KMS-11 (cell line): ENCODE results near the gene TMEM174.

Experiments used
- H2AFZ ChIP-seq: fragments of 200-600 bp; sonication (generic); 2 replicates; pipeline ENCODE4 v1.6.1; 2016; ENCODE audit warnings: antibody characterized with exemption, mixed run types, low read depth
- H3K27ac ChIP-seq: fragments of 200-600 bp; sonication (generic); 2 replicates; pipeline ENCODE4 v1.6.1; 2016; ENCODE audit warnings: mild to moderate bottlenecking, mixed run types
- H3K27me3 ChIP-seq: fragments of 200-600 bp; sonication (generic); 2 replicates; pipeline ENCODE4 v1.6.1; 2017; ENCODE audit warnings: mild to moderate bottlenecking, low read depth, mixed run types, moderate library complexity; ENCODE audit not compliant: insufficient read depth
- H3K36me3 ChIP-seq: fragments of 200-600 bp; sonication (generic); 2 replicates; pipeline ENCODE4 v1.6.1; 2017; ENCODE audit warnings: mild to moderate bottlenecking, mixed run types; ENCODE audit not compliant: insufficient read depth
- H3K4me1 ChIP-seq: fragments of 200-600 bp; sonication (generic); 2 replicates; pipeline ENCODE4 v1.6.1; 2016; ENCODE audit warnings: mild to moderate bottlenecking, low read depth, mixed run types; ENCODE audit not compliant: poor library complexity, severe bottlenecking
- H3K4me2 ChIP-seq: fragments of 200-600 bp; sonication (generic); 2 replicates; pipeline ENCODE4 v1.7.0; 2016; ENCODE audit warnings: mild to moderate bottlenecking, mixed run types
- H3K4me3 ChIP-seq: fragments of 200-600 bp; sonication (generic); IDR thresholded peaks from 2 replicates; pipeline ENCODE4 v1.6.1; 2017; ENCODE audit warnings: low read depth, low read length, mixed read lengths; ENCODE audit not compliant: insufficient read depth
- H3K79me2 ChIP-seq: fragments of 200-600 bp; sonication (generic); 2 replicates; pipeline ENCODE4 v1.6.1; 2016; ENCODE audit warnings: low read depth, mixed run types; ENCODE audit not compliant: insufficient read depth
- H3K9ac ChIP-seq: fragments of 200-600 bp; sonication (generic); 2 replicates; pipeline ENCODE4 v1.6.1; 2016; ENCODE audit warnings: mild to moderate bottlenecking, mixed run types
- H4K20me1 ChIP-seq: fragments of 200-600 bp; sonication (generic); 2 replicates; pipeline ENCODE4 v1.6.1; 2016; ENCODE audit warnings: mild to moderate bottlenecking, mixed run types; ENCODE audit not compliant: insufficient read depth
- CTCF ChIP-seq: fragments of 200-600 bp; sonication (generic); conservative IDR thresholded peaks from 2 replicates; pipeline ENCODE4 v1.6.1; 2017; ENCODE audit warnings: low read depth, mild to moderate bottlenecking, antibody characterized with exemption, low read length, moderate library complexity, mixed read lengths

TMEM174 gene

DNA sequence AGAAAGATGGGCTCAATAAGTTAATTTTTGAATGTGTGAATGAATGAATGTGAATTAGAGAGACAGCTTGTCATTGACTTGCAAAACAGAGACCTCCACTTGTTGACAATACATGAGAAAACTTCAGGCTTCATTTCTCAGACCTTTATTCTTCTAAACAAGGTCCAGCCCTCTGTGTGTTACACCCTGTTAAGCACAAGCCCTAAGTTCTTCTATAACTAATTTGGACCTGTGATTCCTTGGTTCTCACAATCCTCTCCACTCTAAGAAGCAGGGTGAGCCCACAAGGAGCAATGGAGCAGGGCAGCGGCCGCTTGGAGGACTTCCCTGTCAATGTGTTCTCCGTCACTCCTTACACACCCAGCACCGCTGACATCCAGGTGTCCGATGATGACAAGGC, at the start of gene TMEM174:
TSS of gene TMEM174 (plus strand) at position 243 of the 400 bp plus-strand sequence. CDS start at position 294, 51 bp downstream.
- H3K4me3 ChIP-seq, result no peak within 1 kb of the TSS
- no peaks in the 10 kb centered on the region for H3K4me1 ChIP-seq
- H3K4me2 ChIP-seq, result no peak within 1 kb of the TSS
- TF ChIP-seq CTCF, result no peak
- H2AFZ ChIP-seq, result no peak within 1 kb of the TSS
- no peaks in the 10 kb centered on the region for H4K20me1 ChIP-seq
- H3K79me2 ChIP-seq, result no peaks in the 10 kb centered on the region
- H3K27ac ChIP-seq, result no peak within 1 kb of the TSS
- H3K27me3 ChIP-seq, result no peaks in the 10 kb centered on the region
- H3K36me3 ChIP-seq, result no peaks in the 10 kb centered on the region
- no peak within 1 kb of the TSS for H3K9ac ChIP-seq

- Histone ChIP-seq H2AFZ (no peak overlapping the region), H3K4me2 (no peak overlapping the region), H3K4me1 (peaks cover 37% of the 10 kb centered on the region), H3K27ac (no peak overlapping the region), H4K20me1 (no peaks in the 10 kb centered on the region), H3K27me3 (no peaks in the 10 kb centered on the region), H3K9ac (no peak overlapping the region), H3K4me3 (no peak overlapping the region), H3K36me3 (no peaks in the 10 kb centered on the region), H3K79me2 (no peaks in the 10 kb centered on the region)
- no peak for TF ChIP-seq CTCF
Measured at GRCh38 chr5:73125289-73125688, 47.7 kb upstream of the TMEM174 start.

DNA sequence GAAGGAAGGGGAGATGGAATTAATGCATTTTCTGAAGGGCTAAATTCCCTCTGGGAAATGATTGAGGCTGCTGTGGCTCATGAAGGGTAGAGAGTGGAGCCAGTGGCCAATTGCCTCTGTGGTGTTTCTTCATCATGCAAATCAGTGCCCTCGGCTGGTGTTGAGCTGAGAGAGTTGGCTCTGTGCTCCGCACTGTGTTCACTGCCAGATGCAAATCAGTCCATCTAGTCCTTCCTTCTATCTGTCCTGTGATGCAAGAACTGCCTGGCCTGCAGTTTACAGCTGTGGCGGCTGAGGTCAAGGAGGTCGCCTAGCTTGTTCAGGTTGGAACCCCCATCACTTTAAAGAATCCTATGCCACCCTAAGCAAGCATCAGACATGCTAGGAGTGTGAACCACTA, 46.6 kb upstream of the TMEM174 start:
- H3K9ac ChIP-seq, result no peak overlapping the region
- no peaks in the 10 kb centered on the region for H3K27me3 ChIP-seq
- no peak overlapping the region for H3K27ac ChIP-seq
- no peak overlapping the region for H2AFZ ChIP-seq
- H3K4me2 ChIP-seq, result no peak overlapping the region
- no peak for TF ChIP-seq CTCF
- H3K4me1 ChIP-seq, result peaks cover 35% of the 10 kb centered on the region
- H3K4me3 ChIP-seq, result no peak overlapping the region
- no peaks in the 10 kb centered on the region for H3K79me2 ChIP-seq
- H3K36me3 ChIP-seq, result no peaks in the 10 kb centered on the region
- no peaks in the 10 kb centered on the region for H4K20me1 ChIP-seq

DNA sequence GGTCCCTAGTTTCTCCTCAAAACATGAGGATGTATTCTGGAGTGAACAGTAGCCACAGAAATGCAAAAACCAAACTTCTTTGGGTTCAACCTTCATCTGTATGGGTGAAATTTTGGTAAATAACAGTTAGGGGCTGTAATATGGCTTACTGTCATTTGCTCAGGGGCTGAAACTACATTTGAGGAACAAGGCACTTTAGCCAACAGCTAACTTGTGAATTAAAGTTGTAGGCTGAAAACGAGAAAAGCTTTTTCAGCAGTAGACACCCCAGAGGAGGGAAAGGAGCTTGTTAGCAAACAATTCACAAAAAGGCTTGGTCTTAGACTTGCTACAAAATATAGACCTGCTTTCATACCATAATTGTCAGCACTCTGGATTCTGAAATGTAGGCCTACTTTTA, 46.0 kb upstream of the TMEM174 start:
- Histone ChIP-seq H3K79me2 (no peaks in the 10 kb centered on the region), H3K4me2 (peak overlapping the region; percentile 8; the same call in 1 of the 2 replicates), H3K4me1 (peaks cover 29% of the 10 kb centered on the region), H3K36me3 (no peaks in the 10 kb centered on the region), H3K27ac (no peak overlapping the region), H4K20me1 (no peaks in the 10 kb centered on the region), H2AFZ (no peak overlapping the region), H3K27me3 (no peaks in the 10 kb centered on the region), H3K4me3 (no peak overlapping the region), H3K9ac (no peak overlapping the region)
- TF ChIP-seq CTCF, result no peak
